ENCODE measurements around the gene MUC13.

The MUC13 gene

DNA sequence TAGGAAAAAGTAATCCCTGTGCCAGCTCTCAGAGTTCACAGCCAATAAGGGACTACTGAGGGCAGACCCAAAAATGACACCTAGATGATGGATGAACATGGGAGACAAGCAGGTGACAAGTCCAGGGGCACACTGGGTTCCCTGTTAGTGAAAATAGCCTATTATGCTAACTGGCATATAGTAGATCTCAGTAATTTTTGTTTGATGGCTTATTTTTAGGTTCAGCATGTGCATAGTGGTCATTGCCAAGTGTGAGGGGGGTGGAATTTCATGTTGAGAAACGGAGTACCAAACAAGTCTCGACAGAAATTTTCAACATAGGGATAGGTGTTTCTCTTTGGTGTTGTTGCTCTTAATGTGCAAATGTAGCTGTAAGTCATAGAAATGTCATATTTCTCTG, 41.0 kb downstream of the MUC13 start:
- DNase-seq, result no peak

DNA sequence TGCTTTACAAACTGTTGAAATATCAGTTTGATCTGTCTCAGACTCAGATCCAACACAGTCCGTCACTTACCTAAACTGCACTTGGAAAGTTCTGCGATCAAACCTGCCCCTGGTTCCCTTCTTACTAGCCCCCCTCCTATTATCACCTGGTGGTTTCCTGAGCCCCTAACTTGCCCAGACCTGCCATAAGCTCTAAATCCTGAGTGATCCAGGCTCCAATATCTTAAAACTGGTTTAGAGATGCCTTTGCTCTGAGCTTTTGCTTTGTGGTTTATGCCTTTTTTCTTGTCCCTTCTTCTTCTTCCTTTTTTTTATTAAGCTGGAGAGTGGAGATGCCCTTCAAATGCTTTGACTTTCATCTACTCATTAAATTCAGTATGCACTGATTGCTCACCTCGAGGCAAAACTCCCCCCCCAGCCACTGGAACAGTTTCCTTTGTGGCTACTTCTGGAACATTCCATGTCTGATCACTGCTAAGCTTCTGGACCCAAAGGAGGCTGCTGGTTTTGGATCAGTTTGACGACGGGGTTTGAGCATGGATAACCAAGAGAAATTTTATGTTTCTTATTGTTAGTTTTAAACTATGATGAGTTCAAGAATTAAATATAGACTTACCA, 43.9 kb downstream of the MUC13 start:
- DNase-seq, result no peak

DNA sequence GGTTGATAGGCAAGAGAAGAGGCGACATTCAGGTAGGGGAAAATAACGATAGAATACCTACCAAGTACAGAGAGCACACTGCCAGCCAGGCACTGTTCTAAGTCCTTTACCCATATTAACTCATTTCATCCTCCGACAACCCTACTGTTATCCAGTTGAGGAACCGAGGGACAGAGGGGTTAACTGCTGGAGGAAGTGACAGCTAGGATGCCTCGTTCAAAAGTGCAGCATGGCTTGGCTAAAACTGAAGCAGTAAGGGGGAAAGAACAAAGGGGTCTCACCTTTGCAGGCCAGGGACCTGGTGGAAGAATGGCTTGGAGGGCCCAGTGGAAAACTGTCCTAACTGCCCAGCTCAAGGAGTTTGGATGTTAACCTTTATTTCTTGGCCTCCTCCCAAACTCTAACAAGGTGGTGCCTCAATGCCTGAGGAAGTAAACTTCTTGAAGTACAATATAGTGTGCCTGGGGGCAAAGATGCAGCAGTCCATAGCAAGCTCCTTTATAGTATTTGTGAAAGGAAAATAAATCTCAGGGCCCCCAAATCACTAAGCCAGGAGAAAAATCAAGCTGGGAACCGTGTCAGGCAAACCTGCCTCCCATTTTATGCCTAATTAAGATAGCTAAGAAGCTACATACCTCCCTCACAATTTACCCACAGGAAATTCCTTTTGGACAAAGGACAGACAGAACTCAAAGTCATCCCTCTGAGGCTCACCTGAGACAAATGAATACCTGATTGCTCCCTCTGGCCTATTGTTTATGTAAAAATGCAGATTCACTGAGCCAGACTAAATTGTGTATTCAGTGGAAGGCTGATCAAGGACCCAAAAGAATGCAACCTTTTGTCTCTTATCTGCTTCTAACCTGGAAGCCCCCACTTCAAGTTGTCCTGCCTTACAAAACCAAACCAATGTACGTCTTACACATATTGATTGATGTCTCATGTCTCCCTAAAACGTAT, 45.8 kb downstream of the MUC13 start:
- no peak for DNase-seq

DNA sequence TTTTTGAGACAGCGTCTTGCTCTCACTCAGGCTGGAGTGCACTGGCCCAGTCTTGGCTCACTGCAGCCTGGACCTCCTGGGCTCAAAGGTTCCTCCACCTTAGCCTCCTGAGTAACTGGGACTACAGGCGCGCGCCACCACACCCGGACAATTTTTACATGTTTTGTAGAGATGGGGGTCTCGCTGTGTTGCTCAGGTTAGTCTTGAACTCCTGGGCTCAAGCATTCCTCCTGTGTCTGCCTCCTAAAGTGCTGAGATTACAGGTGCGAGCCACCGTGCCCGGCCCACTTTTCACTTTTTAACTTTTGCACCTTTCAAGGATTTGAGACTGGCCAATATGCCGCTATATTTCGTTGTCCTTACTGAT, 46.6 kb downstream of the MUC13 start:
- no peak for DNase-seq

DNA sequence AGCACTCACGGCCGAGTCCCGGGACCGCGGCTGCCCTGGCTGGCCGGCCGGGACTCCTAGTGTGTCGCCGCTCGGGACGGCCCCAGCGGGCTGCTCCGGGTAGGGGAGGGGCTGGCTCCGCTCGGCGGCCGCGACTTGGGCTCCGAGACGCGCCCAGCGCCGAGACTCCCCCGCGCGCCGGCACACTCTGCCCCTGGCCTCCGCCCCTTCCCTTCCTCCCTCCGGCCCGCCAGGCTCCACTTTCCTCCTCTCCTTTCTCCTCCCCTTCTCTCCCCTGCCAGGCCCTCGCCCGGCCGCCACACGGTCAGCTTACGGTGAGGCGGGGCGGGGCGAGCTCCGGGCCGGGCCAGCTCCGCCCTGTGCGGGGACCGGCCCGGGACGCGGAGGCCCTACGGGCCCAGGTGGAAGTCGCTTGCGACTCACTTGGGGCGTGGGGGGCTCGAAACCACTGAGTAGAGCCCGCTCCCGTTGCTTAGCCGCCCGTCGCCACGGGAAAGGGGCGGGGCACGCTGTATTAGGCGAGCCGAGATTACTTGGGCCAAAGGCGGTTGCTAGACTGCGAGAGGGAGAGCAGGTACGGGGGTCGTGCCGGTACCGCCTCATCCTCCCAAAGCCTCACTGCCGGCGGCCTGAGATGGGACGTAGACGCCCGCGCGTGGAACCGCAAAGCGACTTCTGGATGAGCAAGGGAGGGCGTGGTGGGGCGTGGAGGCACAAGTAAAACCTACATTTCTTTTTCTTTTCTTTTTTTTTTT, 47.2 kb downstream of the MUC13 start, which contains the start of gene ITGB5:
ITGB5 (minus strand) TSS at position 189 of the 755 bp plus-strand sequence. CDS start 365 bp downstream, outside the sequence.
- DNase-seq, result no peak

DNA sequence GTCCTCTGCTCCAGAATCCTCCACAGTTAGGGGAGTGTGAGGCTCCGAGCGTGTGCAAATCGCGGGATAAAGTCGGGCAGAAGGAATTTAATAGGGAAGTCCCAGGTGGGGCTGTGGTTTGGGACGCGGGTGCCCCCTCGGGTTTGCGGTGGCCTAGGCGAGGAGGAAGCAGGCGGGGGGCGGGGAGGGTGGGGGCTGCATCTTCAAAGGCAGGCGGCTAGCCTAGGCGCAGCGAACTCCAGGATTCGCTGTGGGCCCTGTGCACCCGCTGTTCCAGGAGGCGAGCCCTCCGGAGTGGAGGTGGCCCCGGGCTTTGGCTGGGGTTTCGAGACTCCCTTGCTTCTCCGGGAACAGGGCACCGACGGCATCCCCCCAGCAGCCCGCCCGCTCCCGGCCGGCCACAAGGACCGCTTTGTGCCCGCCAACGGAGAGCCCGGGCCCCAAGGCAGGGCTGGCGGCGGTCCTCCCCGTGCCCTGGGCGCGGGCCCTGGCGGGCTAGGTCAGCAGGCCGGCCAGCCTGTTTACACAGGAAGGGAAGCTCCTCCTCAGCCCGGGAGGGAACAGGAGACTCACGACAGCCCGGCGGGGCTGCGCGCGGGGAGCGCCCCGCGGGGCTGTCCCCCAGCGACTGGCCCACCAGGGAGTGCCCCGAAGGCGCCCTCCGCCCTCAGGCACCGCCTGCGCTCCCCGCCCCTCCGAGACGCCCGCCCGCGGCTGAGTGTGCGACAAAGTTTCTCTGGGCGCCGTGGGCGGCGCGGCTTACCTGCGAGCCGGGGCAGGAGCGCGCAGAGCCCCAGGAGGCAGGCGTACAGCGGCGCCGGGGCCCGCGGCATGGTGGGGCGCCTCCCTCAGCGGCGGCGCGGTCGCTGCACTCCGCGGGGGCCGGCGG, 48.1 kb downstream of the MUC13 start:
- no peak for DNase-seq

DNA sequence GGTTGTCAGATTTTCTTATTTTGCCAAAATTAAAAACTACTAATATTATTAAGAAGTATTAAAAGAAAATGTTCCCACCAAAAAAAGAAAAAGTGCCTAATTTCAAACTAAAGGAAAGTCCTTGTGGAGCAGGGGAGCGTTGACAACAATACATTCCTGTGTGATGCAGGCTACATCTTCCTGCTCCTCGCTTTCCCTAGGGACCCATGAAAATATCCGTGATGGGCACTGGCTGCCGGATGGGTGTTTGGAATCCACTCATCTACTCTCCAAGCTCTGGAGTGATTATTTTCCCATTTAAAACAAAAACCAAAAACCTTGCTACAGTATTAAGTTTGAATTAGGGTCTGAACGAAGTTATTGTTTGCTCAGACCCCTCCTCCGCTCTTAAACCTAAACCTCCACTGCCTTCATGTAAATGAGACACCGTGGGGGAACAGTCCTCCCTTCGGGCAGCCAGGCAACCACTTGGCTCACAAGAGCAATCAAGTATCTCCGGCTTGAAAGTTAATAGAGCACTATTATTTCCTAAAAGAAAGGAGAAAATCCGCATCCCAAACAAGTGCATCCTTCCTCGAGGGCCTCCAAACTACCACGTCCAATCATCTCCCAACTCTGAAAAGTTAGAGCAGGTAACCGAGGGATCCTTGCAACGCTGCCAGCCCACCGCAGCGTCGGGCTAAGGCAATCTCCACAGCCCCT, 48.9 kb downstream of the MUC13 start:
- no peak for DNase-seq

DNA sequence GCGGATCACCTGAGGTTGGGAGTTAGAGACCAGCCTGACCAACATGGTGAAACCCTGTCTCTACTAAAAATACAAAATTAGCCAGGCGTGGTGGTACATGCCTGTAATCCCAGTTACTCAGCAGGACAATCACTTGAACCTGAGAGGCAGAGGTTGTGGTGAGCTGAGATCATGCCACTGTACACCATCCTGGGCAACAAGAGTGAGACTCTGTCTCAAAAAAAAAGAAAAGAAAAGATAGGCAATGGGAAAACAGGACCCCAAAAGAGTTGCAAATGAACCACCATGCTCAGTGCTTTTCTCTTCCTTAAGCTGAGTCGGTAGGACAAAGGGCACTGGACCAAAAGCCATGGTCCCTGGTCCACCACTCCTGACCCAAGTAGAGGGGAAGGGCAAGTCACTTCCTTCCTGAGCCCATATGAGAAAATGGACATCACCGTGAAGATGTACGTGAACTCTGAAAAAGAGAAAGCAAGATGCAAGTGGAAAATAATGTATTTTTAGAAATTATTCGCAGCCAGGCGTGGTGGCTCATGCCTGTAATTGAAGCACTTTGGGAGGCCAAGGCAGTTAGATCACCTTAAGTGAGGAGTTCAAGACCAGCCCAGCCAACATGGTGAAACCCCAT, 50.0 kb downstream of the MUC13 start:
- DNase-seq, result no peak

DNA sequence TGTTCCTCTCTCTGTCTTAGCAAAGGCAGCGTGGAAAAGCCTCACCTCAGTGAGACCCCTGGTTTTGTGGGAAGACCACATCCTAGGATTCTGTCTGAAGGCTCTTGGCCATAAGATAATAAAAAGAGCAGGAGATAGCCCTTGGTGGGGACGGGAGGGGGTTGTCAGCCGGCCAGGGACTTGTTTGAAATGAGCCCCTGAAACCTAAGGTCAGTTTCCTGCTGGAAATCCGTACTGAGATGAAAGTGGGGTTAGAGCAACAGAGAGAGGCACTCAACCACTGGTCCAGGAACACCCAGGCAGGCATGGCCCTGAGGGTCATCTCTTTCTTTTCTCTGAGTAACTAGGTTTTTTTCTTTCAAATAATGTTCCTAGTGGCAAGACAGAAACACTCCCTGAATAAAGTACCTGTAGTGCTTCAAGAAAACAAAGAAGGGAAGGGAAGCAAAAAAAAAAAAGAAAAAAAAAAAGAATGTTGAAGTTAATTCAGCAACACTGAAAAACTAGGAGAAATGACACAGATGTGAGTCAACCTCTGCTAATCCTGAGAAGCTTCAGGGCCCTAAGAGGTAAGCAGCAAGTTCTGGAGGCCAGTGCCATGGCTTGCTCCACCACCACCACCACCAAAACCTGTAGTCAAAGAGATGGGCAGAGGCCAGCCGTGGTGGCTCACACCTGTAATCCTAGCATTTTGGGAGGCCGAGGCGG, 50.6 kb downstream of the MUC13 start:
- no peak for DNase-seq

DNA sequence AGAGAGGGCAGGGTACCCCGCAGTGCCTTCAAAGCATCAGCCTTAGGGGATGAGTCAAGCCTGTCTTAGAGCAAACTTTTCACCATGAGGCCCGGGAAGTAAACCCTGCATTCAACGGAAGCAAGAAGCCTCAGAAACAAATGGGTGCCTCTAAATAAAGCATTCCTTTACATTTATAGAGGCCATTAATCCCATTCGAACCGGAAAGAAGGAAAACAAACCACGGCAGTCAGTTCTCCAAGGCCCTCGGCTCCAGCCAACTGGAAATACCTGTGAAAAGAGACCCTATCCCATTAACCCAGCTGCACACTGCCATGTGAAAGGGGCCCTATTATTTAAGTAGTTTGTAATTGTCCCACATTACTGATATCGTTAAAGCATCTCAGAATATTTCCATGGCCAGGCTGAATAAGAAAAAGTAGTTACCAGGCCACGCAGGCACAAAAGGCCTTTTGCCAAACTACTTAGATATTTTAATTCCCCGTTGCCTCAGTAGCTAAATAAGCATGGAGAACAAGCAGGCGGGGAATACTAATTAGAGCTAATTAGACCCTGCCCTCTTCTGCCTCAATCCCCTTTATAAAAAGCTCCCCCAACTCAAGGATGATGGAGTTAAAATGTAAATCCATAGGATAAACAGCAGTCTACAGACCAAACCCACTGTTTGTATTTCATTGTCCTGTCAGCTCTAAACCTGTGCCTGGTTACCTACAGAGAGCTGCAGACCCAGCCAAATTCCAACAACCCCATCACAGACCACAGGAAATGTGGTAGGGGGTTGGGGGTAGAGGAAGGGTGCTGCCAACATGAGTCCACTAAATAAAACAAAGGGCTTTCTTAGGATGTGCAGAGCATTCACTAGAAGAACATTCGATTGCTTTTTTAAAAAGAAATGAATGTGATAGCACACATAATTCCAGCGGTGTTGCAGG, 51.5 kb downstream of the MUC13 start:
- no peak for DNase-seq

DNA sequence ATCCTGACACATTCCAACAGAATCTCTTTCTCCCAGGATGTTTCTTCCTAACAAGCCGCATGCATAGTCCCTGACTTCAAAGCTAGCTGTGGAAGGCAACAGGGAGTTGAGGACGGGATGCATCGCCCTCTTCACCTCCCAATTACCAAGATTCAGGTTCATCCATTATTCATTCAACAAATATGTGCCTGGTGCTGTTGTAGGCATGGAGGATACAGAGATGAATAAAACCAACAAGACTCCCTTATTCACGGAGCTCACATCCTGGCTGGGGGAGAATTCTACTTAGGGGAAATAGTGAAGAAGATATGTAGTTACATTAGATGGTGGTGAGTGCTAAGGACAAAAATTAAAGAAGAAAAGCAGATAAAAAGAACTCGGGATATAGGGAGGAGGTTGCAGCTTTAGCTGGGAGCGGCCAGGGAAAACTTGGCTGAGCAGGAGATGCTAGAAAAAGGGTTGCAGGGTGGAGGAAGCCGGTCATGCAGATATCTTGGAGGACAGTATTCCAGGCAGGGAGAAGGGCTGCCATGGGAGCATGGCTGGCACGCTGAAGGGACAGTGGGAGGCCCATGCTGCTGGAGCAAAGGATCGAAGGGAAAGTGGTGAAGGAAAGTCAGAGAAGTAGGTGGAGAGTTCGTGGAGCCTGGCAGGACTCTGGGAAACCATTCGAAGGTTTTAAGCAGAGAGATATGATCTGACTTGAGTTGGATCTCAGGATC, 52.4 kb downstream of the MUC13 start:
- DNase-seq, result no peak

DNA sequence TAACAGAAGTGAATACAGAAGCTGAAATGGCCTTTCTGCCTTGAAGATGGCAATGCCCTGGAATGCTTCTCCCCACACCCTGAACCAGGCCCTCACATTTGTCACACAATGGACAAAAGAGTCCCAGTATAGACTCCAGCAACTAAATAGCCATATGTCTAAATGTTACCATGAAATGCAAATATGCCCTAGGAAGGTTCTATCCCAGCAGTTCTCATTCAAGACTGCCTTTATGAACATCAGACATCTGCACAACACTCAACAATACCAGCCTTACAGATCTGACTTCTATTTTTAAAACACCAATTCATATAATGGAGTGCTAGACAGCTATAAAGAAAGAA, 55.2 kb downstream of the MUC13 start:
- DNase-seq, result no peak

DNA sequence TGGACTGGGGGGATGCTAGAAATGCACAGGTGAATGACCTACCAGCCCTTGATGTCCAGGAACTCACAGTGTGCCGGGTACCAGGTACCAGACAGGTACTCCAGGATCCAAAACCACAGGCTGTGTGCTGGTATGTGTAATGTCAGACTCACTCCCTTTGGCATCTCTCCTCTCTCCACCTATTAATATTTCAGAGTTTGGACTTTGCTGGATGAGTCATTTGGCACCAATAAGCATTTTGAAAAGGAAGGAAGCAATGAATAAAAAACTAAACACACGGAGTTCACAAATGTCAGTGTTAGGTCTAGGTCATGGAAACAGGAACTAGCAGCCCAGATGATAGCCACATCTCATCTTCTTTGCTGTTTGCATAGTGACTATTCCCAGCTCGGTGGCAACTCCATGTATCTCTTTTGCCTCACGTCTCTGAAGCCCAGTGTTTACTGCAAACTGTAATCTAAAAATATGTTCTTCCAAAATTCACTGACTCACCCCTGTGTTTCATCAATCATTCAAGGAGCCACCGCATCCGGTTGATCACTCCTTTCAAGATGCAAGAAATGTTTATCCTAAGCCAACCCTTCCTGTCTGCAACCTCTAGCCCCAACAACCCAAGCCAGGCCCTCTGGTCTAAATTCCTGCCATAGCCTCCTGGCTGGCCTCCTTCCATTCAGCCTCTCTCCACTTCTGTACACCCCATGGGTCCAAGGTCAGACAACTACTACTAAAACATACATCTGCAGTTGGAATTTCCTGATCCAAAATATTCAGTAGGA, 55.8 kb downstream of the MUC13 start:
- DNase-seq, result no peak

DNA sequence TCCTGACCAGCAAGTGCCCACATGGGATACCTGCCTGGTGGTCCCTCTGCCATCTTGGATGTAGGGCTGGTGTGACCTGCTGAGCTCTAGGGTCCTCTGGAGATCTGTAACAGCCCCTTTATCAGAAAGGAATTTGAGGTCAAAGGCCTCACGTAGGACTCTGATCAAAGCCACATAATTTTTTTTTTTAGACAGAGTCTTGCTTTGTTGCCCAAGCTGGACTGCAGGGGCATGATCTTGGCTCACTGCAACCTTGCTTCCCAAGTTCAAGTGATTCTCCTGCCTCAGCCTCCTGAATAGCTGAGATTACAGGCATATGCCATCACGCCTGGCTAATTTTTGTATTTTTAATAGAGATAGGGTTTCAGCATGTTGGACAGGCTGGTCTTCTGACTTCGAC, 56.9 kb downstream of the MUC13 start:
- DNase-seq, result no peak

DNA sequence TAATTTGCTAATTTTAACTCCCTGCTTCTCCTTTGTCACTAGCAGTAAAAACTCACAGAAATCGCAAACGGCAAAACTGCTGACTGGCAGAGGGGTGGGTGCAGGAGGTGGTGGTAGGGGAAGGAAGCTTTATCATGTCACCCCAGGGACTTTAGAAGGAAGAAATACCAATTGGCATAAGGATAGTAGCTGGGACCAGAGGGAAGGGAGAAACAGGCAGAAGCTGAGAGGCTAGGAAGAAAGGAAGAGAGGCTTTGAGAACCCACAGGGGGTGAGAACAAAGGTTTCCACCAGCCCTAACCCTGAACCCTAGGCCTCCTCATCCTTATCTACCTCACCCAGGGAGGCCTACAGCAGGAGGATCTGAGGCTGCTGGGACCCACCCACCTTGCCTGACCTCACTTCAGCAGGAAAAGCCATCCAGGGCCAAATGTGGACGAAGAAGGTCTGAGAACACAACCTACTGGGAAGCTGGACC, 58.1 kb downstream of the MUC13 start:
- no peak for DNase-seq

DNA sequence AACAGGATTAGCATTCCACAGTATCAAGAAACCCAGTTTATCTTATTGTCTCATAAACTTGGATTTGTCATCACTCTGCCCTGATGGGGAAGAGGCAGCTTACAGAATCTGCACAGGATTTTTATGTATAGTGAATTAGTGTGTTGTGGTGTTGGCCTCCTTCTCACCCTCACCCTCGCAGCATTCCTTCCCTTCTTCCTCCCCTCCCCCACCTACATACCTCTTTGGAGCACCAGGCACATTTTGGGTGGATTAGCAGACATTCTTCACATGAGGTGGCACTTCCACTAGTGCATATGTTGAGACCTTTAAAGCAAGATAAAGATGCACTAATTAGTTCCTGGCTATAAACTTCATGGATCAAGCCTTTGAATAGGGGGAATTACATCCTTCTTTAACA, 61.3 kb downstream of the MUC13 start:
- DNase-seq, result no peak

DNA sequence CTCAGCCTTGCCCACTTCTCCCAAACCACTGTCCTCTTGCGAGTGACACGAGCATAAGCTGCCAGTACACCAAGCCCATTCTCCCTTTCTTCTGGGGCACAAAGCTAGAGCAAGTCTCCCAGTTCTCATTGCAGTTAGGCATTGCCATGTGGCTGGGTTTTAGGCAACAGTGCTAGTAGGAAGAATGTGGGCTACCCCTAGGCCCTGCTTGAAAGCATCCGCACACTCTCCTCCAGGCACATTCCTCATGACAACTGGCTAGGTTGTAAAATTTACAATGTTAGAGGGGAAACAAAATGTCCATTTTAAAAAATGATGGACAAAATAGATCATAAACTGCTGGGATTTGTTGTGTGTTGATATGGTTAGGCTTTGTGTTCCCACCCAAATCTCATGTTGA, 67.0 kb downstream of the MUC13 start:
- DNase-seq, result no peak

DNA sequence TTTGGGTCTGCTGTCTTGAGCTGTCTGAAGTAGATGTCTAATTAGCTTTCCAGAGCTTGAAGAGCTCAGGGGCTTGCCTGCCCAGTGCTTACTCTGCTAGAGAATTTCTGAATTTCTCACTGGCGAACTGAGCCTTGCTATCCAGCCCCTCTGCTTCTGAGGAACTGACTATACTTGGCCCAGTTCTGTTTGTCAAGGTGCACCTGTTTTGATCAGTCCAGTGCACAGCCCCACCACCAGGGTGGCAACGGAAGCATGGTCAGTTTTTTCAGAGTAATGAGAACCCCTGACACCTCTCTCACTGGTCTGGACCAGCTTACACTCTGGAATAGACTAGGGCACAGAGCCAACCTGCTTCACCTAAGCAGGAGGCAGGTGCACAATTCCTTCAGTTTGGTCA, 72.5 kb downstream of the MUC13 start:
- DNase-seq, result no peak

Measured in effector CD4-positive, alpha-beta T cell (primary cell).